ENCODE data around the gene HELB. TPM values are rescaled to one million over a fixed set of nuclear protein-coding genes. Genes with fewer than 3 reads are reported as not detected.
"Not testable (repeated sequence)": the region's sequence is repeated elsewhere in the genome, so short reads cannot be mapped to it uniquely, and the experiment has no call there.

The HELB gene
- total and polyA plus RNA-seq, 2 of the 8 experiments (the other 6 are each of a cell fraction or from before 2014, with no cell fraction given): 1.8 to 7.6 TPM

- H4K5ac ChIP-seq (ENCODE audit: insufficient read length, low read depth, low read length); H3K27me3 ChIP-seq (replicated peaks in 1 of 4; ENCODE audit: control insufficient read depth in 3 of 4, extremely low read depth in 1 of 4, insufficient read depth in 3 of 4, low read length in 3 of 4); H3K9me3 ChIP-seq (ENCODE audit: insufficient read depth in 2 of 2, low read depth in 1 of 2, low read length in 1 of 2); H2AK5ac ChIP-seq (ENCODE audit: low read depth, low read length); H2AFZ ChIP-seq (ENCODE audit: low read length); DNase-seq (ENCODE audit: low read depth in 1 of 2, low spot score in 2 of 2); H3K4me1 ChIP-seq (replicated peaks in 1 of 4; ENCODE audit: control insufficient read depth in 3 of 4, insufficient read depth in 4 of 4, low read length in 3 of 4); H2BK5ac ChIP-seq (ENCODE audit: low read depth, low read length); H2BK12ac ChIP-seq (ENCODE audit: low read depth, low read length); H3K9ac ChIP-seq (replicated peaks in 1 of 4; ENCODE audit: extremely low read depth in 1 of 4, low read depth in 3 of 4, low read length in 3 of 4); H4K91ac ChIP-seq (replicated peaks; ENCODE audit: insufficient read length, low read length); H3K79me2 ChIP-seq (ENCODE audit: control insufficient read depth in 1 of 2, insufficient read depth in 2 of 2, low read length in 2 of 2); FAIRE-seq; H3K18ac ChIP-seq (ENCODE audit: extremely low read depth, low read length); H3K23ac ChIP-seq (ENCODE audit: insufficient read length); H4K8ac ChIP-seq (ENCODE audit: extremely low read depth, insufficient read depth, low read length); H3K14ac ChIP-seq (ENCODE audit: insufficient read length); H4K20me1 ChIP-seq (replicated peaks in 1 of 2; ENCODE audit: control insufficient read depth in 1 of 2, insufficient read depth in 2 of 2, low read length in 2 of 2); H3K56ac ChIP-seq (replicated peaks; ENCODE audit: insufficient read length, low read depth, low read length); H3K4ac ChIP-seq (replicated peaks; ENCODE audit: insufficient read length, low read depth, low read length); H3K79me1 ChIP-seq (ENCODE audit: low read depth, low read length); H3K27ac ChIP-seq (ENCODE audit: low read depth, low read length); H2BK120ac ChIP-seq (replicated peaks; ENCODE audit: low read depth, low read length); H2BK15ac ChIP-seq (ENCODE audit: low read length); H3K23me2 ChIP-seq (ENCODE audit: low read depth, low read length); H2BK20ac ChIP-seq (ENCODE audit: low read length): not testable (repeated sequence)
- CTCF ChIA-PET (ENCODE audit: partially characterized antibody): interaction anchor here (1.3 to 1.9 kb wide), 2 partner anchors 33 to 35 kb away, joined by 3 to 8 read pairs; no protein-coding TSS in a partner anchor
- Histone ChIP-seq H3K36me3 (ENCODE audit: control insufficient read depth in 2 of 4, insufficient read depth in 4 of 4, low read length in 3 of 4) (peaks cover 0 to 15% (median 3%) of the 10 kb centered on the region in 4 experiments; a peak in 3 of 8 replicates), H3K4me2 (ENCODE audit: insufficient read depth in 1 of 2, low read depth in 2 of 2, low read length in 2 of 2) (peak overlapping the region; percentile 69 to 89), H3K4me3 (ENCODE audit: extremely low read depth in 1 of 4, insufficient read depth in 2 of 4, low read depth in 3 of 4, low read length in 4 of 4) (peak overlapping the region in 2 of 4 experiments; percentile 31 to 95; a peak in 5 of 8 replicates)
- WGBS, 2 experiments (ENCODE audit: extremely low coverage in 1 of 2, insufficient coverage in 1 of 2, insufficient read length in 1 of 2, insufficient replicate concordance in 2 of 2, low coverage in 1 of 2, low lambda C conversion rate in 2 of 2, missing lambda C conversion rate in 1 of 2): 82% methylated on average over 14 of the region's 14 CpGs; no CpG with 5 or more reads in 1 of the 2 experiments
- POLR2A ChIA-PET (ENCODE audit: partially characterized antibody): interaction anchor here (0.6 to 1.2 kb wide), 4 partner anchors 9 to 343 kb away, joined by 3 to 4 read pairs (median 4); no protein-coding TSS in a partner anchor
Measured at GRCh38 chr12:66303316-66303804, 1.1 kb downstream of the HELB start.
